MG63 (cell line): ENCODE results near the gene THAP8. TPM values are rescaled to one million over a fixed set of nuclear protein-coding genes. Genes with fewer than 3 reads are reported as not detected.
"Not testable (repeated sequence)": the region's sequence is repeated elsewhere in the genome, so short reads cannot be mapped to it uniquely, and the experiment has no call there.

Source experiments
- DNase-seq: peaks from one replicate; pipeline ENCODE4 v3.0.0-alpha.2; 2020
- H3K27me3 ChIP-seq: fragments of 250-450 bp; sonication (Bioruptor Pico); 2 replicates; pipeline ENCODE4 v1.5.1; 2020; ENCODE audit warnings: mild to moderate bottlenecking, moderate library complexity
- H3K36me3 ChIP-seq: fragments of 250-450 bp; sonication (Bioruptor Pico); 2 replicates; pipeline ENCODE4 v1.5.1; 2020; ENCODE audit warnings: mild to moderate bottlenecking, moderate library complexity
- H3K4me3 ChIP-seq: fragments of 250-450 bp; sonication (Bioruptor Pico); 2 replicates; pipeline ENCODE4 v1.5.1; 2020; ENCODE audit warnings: mild to moderate bottlenecking, moderate library complexity
- H3K9me3 ChIP-seq: fragments of 250-450 bp; sonication (Bioruptor Pico); 2 replicates; pipeline ENCODE4 v1.5.1; 2020; ENCODE audit warnings: mild to moderate bottlenecking, moderate library complexity
- total RNA-seq: library from RNA; depleted of rRNA; stranded (reverse); fragments of >200 nt; shearing (Covaris generic); gene quantifications from 2 replicates; pipeline ENCODE4 v1.2.3, GENCODE V29; 2014; ENCODE audit warnings: low replicate concordance

The THAP8 gene
- total RNA-seq, 1 experiment from 2014 or later = 2.1 TPM

GRCh38 chr19:36079389-36079945 is 25.4 kb upstream of the THAP8 start:
- no peaks in the 10 kb centered on the region for H3K27me3 ChIP-seq
- DNase-seq = no peak
- no peaks in the 10 kb centered on the region for H3K9me3 ChIP-seq
- H3K36me3 ChIP-seq = peaks cover 49% of the 10 kb centered on the region
- no peak overlapping the region for H3K4me3 ChIP-seq

DNA sequence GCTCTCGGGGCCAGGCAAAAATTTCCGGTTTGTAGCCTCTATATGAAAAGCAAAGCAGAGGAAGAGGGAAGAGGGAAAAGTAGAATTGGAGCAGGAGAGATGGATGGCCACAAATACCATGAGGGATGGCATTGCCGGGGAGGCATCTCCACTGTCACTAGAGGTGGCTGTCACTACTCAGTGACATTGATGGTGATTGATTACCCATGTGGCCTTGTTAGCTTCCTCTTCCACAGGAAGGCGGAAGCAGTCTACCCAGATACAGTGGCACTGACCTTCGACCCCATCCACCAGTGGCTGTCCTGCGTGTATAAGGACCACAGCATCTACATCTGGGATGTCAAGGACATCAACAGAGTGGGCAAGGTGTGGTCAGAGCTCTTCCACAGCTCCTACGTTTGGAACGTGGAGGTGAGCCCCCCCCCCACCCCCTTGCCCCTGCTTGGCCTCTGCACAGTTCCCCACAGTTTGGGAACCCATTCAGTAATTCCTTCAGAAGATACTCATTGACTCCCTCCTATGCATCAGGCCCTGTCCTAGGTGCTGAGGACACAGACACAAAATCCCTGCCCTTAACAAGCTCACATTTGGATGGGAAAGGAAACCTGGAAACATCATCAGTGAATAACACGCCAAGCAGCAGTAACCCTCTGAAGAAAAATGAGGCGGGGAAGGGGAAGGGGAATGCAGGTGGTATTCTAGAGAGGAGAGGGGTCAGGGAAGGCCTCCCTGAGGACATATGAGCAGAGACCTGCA is 19.2 kb upstream of the THAP8 start:
- Histone ChIP-seq H3K9me3 (no peaks in the 10 kb centered on the region), H3K36me3 (peaks cover 35% of the 10 kb centered on the region), H3K27me3 (no peaks in the 10 kb centered on the region), H3K4me3 (no peak overlapping the region)
- no peak for DNase-seq

DNA sequence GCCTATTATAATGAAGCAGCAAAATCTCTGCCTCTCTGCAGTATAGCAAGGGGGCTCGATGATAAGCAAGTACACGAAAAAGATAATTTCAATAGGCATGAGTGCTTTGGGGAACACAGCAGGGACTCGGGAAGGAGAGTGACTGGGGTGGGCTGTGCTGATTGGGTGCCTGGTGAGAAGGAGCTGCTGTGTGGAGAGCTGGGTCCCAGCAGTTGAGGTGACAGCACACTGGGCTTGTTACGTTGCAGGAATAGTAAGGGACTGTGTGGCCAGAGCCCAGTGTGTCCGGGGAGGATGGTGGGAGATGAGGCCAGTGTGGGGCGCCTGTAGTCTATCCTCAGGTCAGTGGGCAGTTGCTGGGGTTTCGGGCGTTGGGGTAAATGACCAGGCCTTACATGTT is 18.0 kb upstream of the THAP8 start:
- Histone ChIP-seq H3K27me3 (no peaks in the 10 kb centered on the region), H3K9me3 (no peaks in the 10 kb centered on the region), H3K4me3 (no peak overlapping the region), H3K36me3 (peaks cover 43% of the 10 kb centered on the region)
- no peak for DNase-seq

DNA sequence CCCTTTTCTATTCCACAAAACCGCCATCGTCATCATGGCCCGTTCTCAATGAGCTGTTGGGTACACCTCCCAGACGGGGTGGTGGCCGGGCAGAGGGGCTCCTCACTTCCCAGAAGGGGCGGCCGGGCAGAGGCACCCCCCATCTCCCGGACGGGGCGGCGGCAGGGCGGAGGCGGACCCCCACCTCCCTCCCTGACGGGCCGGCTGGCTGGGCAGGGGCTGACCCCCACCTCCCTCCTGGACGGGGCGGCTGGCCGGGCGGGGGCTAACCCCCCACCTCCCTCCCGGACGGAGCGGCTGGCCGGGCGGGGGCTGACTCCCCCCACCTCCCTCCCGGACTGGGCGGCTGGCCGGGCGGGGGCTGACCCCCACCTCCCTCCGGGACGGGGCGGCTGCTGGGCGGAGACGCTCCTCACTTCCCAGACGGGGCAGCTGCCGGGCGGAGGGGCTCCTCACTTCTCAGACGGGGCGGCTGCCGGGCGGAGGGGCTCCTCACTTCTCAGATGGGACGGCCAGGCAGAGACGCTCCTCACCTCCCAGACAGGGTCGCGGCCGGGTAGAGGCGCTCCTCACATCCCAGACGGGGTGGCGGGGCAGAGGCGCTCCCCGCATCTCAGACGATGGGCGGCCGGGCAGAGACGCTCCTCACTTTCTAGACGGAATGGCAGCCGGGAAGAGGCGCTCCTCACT is 14.9 kb upstream of the THAP8 start:
- H3K36me3 ChIP-seq = peaks cover 53% of the 10 kb centered on the region
- DNase-seq, H3K9me3 ChIP-seq, H3K4me3 ChIP-seq, H3K27me3 ChIP-seq: not testable (repeated sequence)

DNA sequence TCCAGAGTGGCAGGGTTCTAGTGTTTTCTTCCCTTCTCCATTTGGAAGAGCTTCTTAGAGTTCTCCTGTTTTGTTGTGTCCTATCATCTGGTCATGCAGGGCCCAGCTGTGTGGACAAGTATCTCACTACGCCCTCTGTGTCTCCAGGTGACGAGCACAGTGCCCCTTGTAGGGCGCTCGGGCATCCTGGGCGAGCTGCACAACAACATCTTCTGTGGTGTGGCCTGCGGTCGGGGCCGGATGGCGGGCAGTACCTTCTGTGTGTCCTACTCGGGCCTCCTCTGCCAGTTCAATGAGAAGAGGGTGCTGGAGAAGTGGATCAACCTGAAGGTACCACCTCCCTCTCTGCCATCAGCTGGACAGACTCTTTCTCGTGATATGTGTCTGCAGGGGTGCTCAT is 13.6 kb upstream of the THAP8 start:
- H3K27me3 ChIP-seq = no peaks in the 10 kb centered on the region
- peaks cover 49% of the 10 kb centered on the region for H3K36me3 ChIP-seq
- no peaks in the 10 kb centered on the region for H3K9me3 ChIP-seq
- DNase-seq = no peak
- H3K4me3 ChIP-seq = no peak overlapping the region

GRCh38 chr19:36064826-36065225 is 10.7 kb upstream of the THAP8 start:
- no peak for DNase-seq
- H3K4me3 ChIP-seq = no peak overlapping the region

DNA sequence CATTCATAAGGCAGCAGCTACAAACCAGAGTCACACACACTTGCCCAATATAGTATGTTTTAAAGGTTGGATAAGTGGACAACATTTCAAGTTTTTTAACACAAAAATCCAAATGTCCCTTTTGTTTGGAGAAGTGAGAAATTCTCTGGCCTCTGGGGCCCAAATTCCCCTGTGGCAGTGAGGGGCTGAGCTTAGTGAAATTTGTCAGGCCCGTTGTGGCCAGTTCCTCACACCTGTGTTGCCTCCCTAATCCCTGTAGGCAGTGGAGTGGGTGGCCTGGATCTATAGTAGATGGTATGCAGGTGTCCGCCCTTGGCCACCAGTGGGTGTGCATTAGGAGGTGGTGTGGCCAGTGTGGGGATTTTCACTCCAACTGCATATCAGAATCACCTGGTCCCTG is 7.3 kb upstream of the THAP8 start:
- Histone ChIP-seq H3K36me3 (peaks cover 43% of the 10 kb centered on the region), H3K9me3 (no peaks in the 10 kb centered on the region), H3K4me3 (no peak overlapping the region), H3K27me3 (no peaks in the 10 kb centered on the region)
- no peak for DNase-seq

More at GRCh38 chr19:36064826-36065225, 10.7 kb upstream of the THAP8 start:
- peaks cover 48% of the 10 kb centered on the region for H3K36me3 ChIP-seq
- H3K9me3 ChIP-seq = no peaks in the 10 kb centered on the region
- H3K27me3 ChIP-seq = no peaks in the 10 kb centered on the region

GRCh38 chr19:36060430-36060829 is 6.3 kb upstream of the THAP8 start:
- DNase-seq = peak; percentile 30
- Histone ChIP-seq H3K9me3 (no peaks in the 10 kb centered on the region), H3K27me3 (no peaks in the 10 kb centered on the region), H3K36me3 (peaks cover 35% of the 10 kb centered on the region), H3K4me3 (no peak overlapping the region)

- H3K4me3 ChIP-seq = no peak overlapping the region
- DNase-seq = no peak
- peaks cover 31% of the 10 kb centered on the region for H3K36me3 ChIP-seq
- H3K9me3 ChIP-seq = no peaks in the 10 kb centered on the region
- H3K27me3 ChIP-seq = no peaks in the 10 kb centered on the region
Measured at GRCh38 chr19:36059180-36059910, 5.3 kb upstream of the THAP8 start.

GRCh38 chr19:36058481-36059179 is 4.5 kb upstream of the THAP8 start:
- Histone ChIP-seq H3K9me3 (no peaks in the 10 kb centered on the region), H3K27me3 (no peaks in the 10 kb centered on the region), H3K36me3 (peaks cover 28% of the 10 kb centered on the region), H3K4me3 (no peak overlapping the region)
- no peak for DNase-seq

GRCh38 chr19:36054733-36055686 is 925 bp upstream of the THAP8 start, which contains the start of gene WDR62:
TSS of gene WDR62 (plus strand) at chr19:36054897. CDS start at chr19:36054972, 75 bp downstream.
- Histone ChIP-seq H3K9me3 (no peaks in the 10 kb centered on the region), H3K36me3 (peaks cover 12% of the 10 kb centered on the region), H3K4me3 (peak within 1 kb of the TSS; percentile 61), H3K27me3 (no peaks in the 10 kb centered on the region)
- peak; percentile 96 for DNase-seq

GRCh38 chr19:36051637-36052036 is 2.4 kb downstream of the THAP8 start:
- H3K9me3 ChIP-seq = no peaks in the 10 kb centered on the region
- no peak overlapping the region for H3K4me3 ChIP-seq
- no peaks in the 10 kb centered on the region for H3K27me3 ChIP-seq
- DNase-seq = no peak
- H3K36me3 ChIP-seq = no peaks in the 10 kb centered on the region

DNA sequence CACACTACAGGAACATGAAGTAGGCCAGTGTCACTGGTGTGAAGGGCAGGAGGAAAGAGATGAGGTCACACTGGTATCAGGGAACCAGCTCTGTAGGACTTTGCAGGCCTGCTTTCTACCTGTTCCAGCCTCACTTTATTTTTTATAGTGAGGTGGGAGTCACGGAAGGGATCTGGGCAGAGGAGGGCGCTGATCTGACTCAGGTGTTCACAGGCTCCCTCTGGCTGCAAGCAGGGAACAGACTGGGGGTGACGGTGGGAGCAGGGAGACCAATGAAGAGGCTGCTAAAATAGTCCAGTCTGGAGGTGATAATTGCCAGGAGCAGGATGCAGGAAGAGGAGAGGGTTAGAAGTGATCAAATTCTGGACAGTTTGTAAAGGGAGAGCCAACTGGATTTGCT is 2.8 kb downstream of the THAP8 start:
- Histone ChIP-seq H3K36me3 (no peaks in the 10 kb centered on the region), H3K9me3 (no peaks in the 10 kb centered on the region; the same call in 1 of the 2 replicates), H3K27me3 (no peaks in the 10 kb centered on the region), H3K4me3 (no peak overlapping the region)
- no peak for DNase-seq

DNA sequence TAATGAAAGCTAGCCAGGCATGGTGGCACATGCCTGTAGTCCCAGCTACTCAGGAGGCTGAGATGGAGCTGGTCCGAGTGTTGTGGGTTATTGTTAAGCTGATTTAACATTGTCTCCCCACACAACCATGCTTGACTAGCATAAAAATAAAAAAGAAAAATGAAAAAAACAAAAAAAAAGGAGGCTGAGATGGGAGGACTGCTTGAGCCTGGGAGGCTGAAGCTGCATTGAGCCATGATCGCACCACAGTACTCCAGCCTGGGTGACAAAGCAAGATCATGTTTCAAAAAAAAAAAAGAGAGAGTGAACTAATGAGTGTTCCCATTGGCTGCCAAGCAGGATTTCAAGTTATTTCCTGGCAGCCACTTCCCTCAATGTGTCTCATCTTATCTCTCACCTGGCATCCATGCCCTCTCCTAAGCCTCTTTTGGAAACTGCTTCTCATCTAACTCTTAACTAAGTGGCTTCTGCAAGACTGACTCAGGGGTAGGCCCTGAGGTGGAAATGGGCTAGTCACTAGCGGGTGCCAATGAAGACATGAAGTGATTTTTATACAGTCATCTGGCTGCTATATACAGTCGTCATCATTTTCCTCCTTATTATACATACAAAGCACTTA is 4.9 kb downstream of the THAP8 start:
- Histone ChIP-seq H3K4me3 (no peak overlapping the region), H3K9me3 (no peaks in the 10 kb centered on the region; the same call in 1 of the 2 replicates), H3K36me3 (no peaks in the 10 kb centered on the region), H3K27me3 (no peaks in the 10 kb centered on the region)
- DNase-seq = peak; percentile 80

DNA sequence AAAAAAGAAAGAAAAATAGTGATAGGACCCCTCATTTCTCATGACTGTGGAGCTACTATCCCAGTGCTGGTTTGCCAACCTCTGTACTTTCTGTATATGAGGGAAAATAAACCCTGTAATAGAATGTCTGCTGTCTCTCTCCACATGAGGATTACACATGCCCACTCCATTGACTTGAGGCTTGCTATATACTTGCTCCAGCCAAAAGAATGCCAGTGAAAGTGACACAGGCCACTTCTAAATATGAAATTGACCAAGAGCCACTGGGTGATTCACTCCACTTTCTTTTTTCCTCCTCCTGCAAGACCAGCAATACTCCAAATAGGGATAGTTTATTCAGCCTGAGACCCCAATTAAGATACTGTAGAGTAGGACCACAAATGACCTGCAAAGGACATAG is 6.2 kb downstream of the THAP8 start:
- DNase-seq = no peak
- Histone ChIP-seq H3K36me3 (no peaks in the 10 kb centered on the region; the same call in 1 of the 2 replicates), H3K27me3 (no peaks in the 10 kb centered on the region), H3K4me3 (no peak overlapping the region), H3K9me3 (no peaks in the 10 kb centered on the region; the same call in 1 of the 2 replicates)
